ENCODE data around the gene SLC5A8.
"Not testable (repeated sequence)": the region's sequence is repeated elsewhere in the genome, so short reads cannot be mapped to it uniquely, and the experiment has no call there.

SLC5A8 gene

GRCh38 chr12:101166866-101167265 lies 43.2 kb downstream of the SLC5A8 start:
- H3K4me3 ChIP-seq (ENCODE audit: low read depth, low read length) = no peak overlapping the region
- TF ChIP-seq CTCF (IDR thresholded peaks at IDR 0.05; ENCODE audit: low read depth, low read length) = no peak

GRCh38 chr12:101165319-101165718 lies 44.7 kb downstream of the SLC5A8 start:
- no peaks in the 10 kb centered on the region for H3K36me3 ChIP-seq
- TF ChIP-seq CTCF (IDR thresholded peaks at IDR 0.05; ENCODE audit: low read depth, low read length) = no peak

More at GRCh38 chr12:101166866-101167265, 43.2 kb downstream of the SLC5A8 start:
- no peaks in the 10 kb centered on the region for H3K9me3 ChIP-seq
- H3K27me3 ChIP-seq = no peaks in the 10 kb centered on the region
- H3K4me1 ChIP-seq = no peaks in the 10 kb centered on the region
- no peaks in the 10 kb centered on the region for H3K36me3 ChIP-seq
- DNase-seq = no peak

GRCh38 chr12:101145777-101146431 lies 64.1 kb downstream of the SLC5A8 start:
- H3K4me3 ChIP-seq (ENCODE audit: low read depth, low read length); H3K36me3 ChIP-seq; DNase-seq; H3K4me1 ChIP-seq; H3K9me3 ChIP-seq; H3K27me3 ChIP-seq: not testable (repeated sequence)

More at GRCh38 chr12:101165319-101165718, 44.7 kb downstream of the SLC5A8 start:
- H3K27me3 ChIP-seq = no peaks in the 10 kb centered on the region
- H3K4me1 ChIP-seq = no peaks in the 10 kb centered on the region
- no peaks in the 10 kb centered on the region for H3K9me3 ChIP-seq
- no peak for DNase-seq
- H3K4me3 ChIP-seq (ENCODE audit: low read depth, low read length) = no peak overlapping the region

- no peaks in the 10 kb centered on the region for H3K27me3 ChIP-seq
- DNase-seq = no peak
- no peaks in the 10 kb centered on the region for H3K4me1 ChIP-seq
- H3K36me3 ChIP-seq = no peaks in the 10 kb centered on the region
- no peak for TF ChIP-seq CTCF (IDR thresholded peaks at IDR 0.05; ENCODE audit: low read depth, low read length)
- no peaks in the 10 kb centered on the region for H3K9me3 ChIP-seq
- H3K4me3 ChIP-seq (ENCODE audit: low read depth, low read length) = no peak overlapping the region
Measured at GRCh38 chr12:101127521-101128219, 82.4 kb downstream of the SLC5A8 start.

GRCh38 chr12:101117842-101118241 lies 92.2 kb downstream of the SLC5A8 start:
- Histone ChIP-seq H3K27me3 (no peaks in the 10 kb centered on the region), H3K36me3 (no peaks in the 10 kb centered on the region), H3K4me3 (ENCODE audit: low read depth, low read length) (no peak overlapping the region), H3K4me1 (no peaks in the 10 kb centered on the region), H3K9me3 (no peaks in the 10 kb centered on the region; the same call in 1 of the 2 replicates)
- TF ChIP-seq CTCF (IDR thresholded peaks at IDR 0.05; ENCODE audit: low read depth, low read length) = no peak
- no peak for DNase-seq

GRCh38 chr12:101116911-101117310 lies 93.1 kb downstream of the SLC5A8 start:
- no peaks in the 10 kb centered on the region; the same call in 1 of the 2 replicates for H3K9me3 ChIP-seq
- TF ChIP-seq CTCF (IDR thresholded peaks at IDR 0.05; ENCODE audit: low read depth, low read length) = no peak
- no peaks in the 10 kb centered on the region for H3K4me1 ChIP-seq
- no peak overlapping the region for H3K4me3 ChIP-seq (ENCODE audit: low read depth, low read length)
- DNase-seq = no peak
- H3K36me3 ChIP-seq = no peaks in the 10 kb centered on the region
- no peaks in the 10 kb centered on the region for H3K27me3 ChIP-seq

Measured in BE2C (cell line).